Measurements from ENCODE around the gene INTS12. TPM values are rescaled to one million over a fixed set of nuclear protein-coding genes. Genes with fewer than 3 reads are reported as not detected.

The INTS12 gene
- total RNA-seq, 2 experiments from 2014 or later, result 10.0 to 19.4 TPM

- Histone ChIP-seq H4K20me1 (ENCODE audit: insufficient read depth, low read length) (no peaks in the 10 kb centered on the region), H3K4me2 (ENCODE audit: low read length) (no peak overlapping the region), H3K9me3 (ENCODE audit: low read length) (no peaks in the 10 kb centered on the region), H3K36me3 (ENCODE audit: insufficient read depth, low read length) (no peaks in the 10 kb centered on the region), H3K79me2 (ENCODE audit: insufficient read depth, low read depth, low read length) (no peaks in the 10 kb centered on the region), H2AFZ (ENCODE audit: low read length) (no peak overlapping the region), H3K4me1 (ENCODE audit: insufficient read depth, low read length, poor library complexity, severe bottlenecking) (no peaks in the 10 kb centered on the region), H3K9me2 (ENCODE audit: insufficient read depth, low read length) (0 out of 2 replicates have a peak, but pooled peaks cover 6% of the 10 kb centered on the region), H3K27ac (ENCODE audit: low read depth, low read length, poor library complexity, severe bottlenecking) (no peak overlapping the region), H3K4me3 (ENCODE audit: low read depth, low read length, poor library complexity, severe bottlenecking) (no peak overlapping the region)
- TF ChIP-seq EZH2phosphoT487 (IDR thresholded peaks at IDR 0.05; ENCODE audit: borderline replicate concordance, low read depth, low read length) (no peak), CTCF (conservative IDR thresholded peaks at IDR 0.05; ENCODE audit: low read length) (no peak)
- no peak for DNase-seq (ENCODE audit: low spot score)
- no TSS peak for BruUV-seq (replicated peaks)
- POLR2A ChIA-PET, result interaction anchor here (0.9 kb wide), 1 partner anchor 26 kb away, joined by 3 read pairs; no protein-coding TSS in a partner anchor
- CTCF ChIA-PET (ENCODE audit: unreplicated experiment), result no interaction called here
- intact Hi-C loops (cut with micrococcal nuclease; ENCODE audit: unreplicated experiment), result no loop called here
Measured at GRCh38 chr4:105661028-105661427, 47.5 kb downstream of the INTS12 start.

- no peaks in the 10 kb centered on the region for H3K9me3 ChIP-seq (ENCODE audit: low read length)
- H3K9me2 ChIP-seq (ENCODE audit: insufficient read depth, low read length), result 0 out of 2 replicates have a peak, but pooled peaks cover 6% of the 10 kb centered on the region
- no peak overlapping the region for H3K4me2 ChIP-seq (ENCODE audit: low read length)
- no peak for TF ChIP-seq EZH2phosphoT487 (IDR thresholded peaks at IDR 0.05; ENCODE audit: borderline replicate concordance, low read depth, low read length)
- no peak for TF ChIP-seq CTCF (conservative IDR thresholded peaks at IDR 0.05; ENCODE audit: low read length)
- H2AFZ ChIP-seq (ENCODE audit: low read length), result no peak overlapping the region
- BruUV-seq (replicated peaks), result no TSS peak
- POLR2A ChIA-PET, result interaction anchor here (0.7 kb wide), 1 partner anchor 758 kb away, joined by 3 read pairs; no protein-coding TSS in a partner anchor
- DNase-seq (ENCODE audit: low spot score), result no peak
- CTCF ChIA-PET (ENCODE audit: unreplicated experiment), result no interaction called here
- no peak overlapping the region for H3K27ac ChIP-seq (ENCODE audit: low read depth, low read length, poor library complexity, severe bottlenecking)
- no peaks in the 10 kb centered on the region for H3K4me1 ChIP-seq (ENCODE audit: insufficient read depth, low read length, poor library complexity, severe bottlenecking)
- intact Hi-C loops (cut with micrococcal nuclease; ENCODE audit: unreplicated experiment), result no loop called here
- no peaks in the 10 kb centered on the region for H3K79me2 ChIP-seq (ENCODE audit: insufficient read depth, low read depth, low read length)
- H4K20me1 ChIP-seq (ENCODE audit: insufficient read depth, low read length), result no peaks in the 10 kb centered on the region
- H3K36me3 ChIP-seq (ENCODE audit: insufficient read depth, low read length), result no peaks in the 10 kb centered on the region
- H3K4me3 ChIP-seq (ENCODE audit: low read depth, low read length, poor library complexity, severe bottlenecking), result no peak overlapping the region
Measured at GRCh38 chr4:105659190-105659589, 49.3 kb downstream of the INTS12 start.

GRCh38 chr4:105657117-105657765 is 51.2 kb downstream of the INTS12 start:
- Histone ChIP-seq H3K9me2 (ENCODE audit: insufficient read depth, low read length) (0 out of 2 replicates have a peak, but pooled peaks cover 5% of the 10 kb centered on the region), H3K9me3 (ENCODE audit: low read length) (no peaks in the 10 kb centered on the region), H2AFZ (ENCODE audit: low read length) (no peak overlapping the region), H3K27ac (ENCODE audit: low read depth, low read length, poor library complexity, severe bottlenecking) (no peak overlapping the region), H3K36me3 (ENCODE audit: insufficient read depth, low read length) (no peaks in the 10 kb centered on the region), H3K4me3 (ENCODE audit: low read depth, low read length, poor library complexity, severe bottlenecking) (no peak overlapping the region), H4K20me1 (ENCODE audit: insufficient read depth, low read length) (no peaks in the 10 kb centered on the region), H3K79me2 (ENCODE audit: insufficient read depth, low read depth, low read length) (no peaks in the 10 kb centered on the region), H3K4me2 (ENCODE audit: low read length) (no peak overlapping the region), H3K4me1 (ENCODE audit: insufficient read depth, low read length, poor library complexity, severe bottlenecking) (no peaks in the 10 kb centered on the region)
- intact Hi-C loops (cut with micrococcal nuclease; ENCODE audit: unreplicated experiment), result no loop called here
- CTCF ChIA-PET (ENCODE audit: unreplicated experiment), result no interaction called here
- no TSS peak for BruUV-seq (replicated peaks)
- POLR2A ChIA-PET, result interaction anchor here (0.7 kb wide), 1 partner anchor 254 kb away, joined by 3 read pairs; no protein-coding TSS in a partner anchor
- DNase-seq (ENCODE audit: low spot score), result no peak
- TF ChIP-seq CTCF (conservative IDR thresholded peaks at IDR 0.05; ENCODE audit: low read length) (no peak), EZH2phosphoT487 (IDR thresholded peaks at IDR 0.05; ENCODE audit: borderline replicate concordance, low read depth, low read length) (no peak)

Data from OCI-LY7 (cell line).